ENCODE measurements around the gene PKDREJ.

GRCh38 chr22:46224898-46225290 is 38.2 kb downstream of the PKDREJ start:
- TF ChIP-seq CTCF (IDR thresholded peaks at IDR 0.05) = no peak
- no peak for TF ChIP-seq ZFX (IDR thresholded peaks at IDR 0.05; ENCODE audit: borderline replicate concordance)

All from 22Rv1 (cell line).